Measurements from ENCODE around the gene PAN2. TPM values are rescaled to one million over a fixed set of nuclear protein-coding genes. Genes with fewer than 3 reads are reported as not detected.

PAN2 gene
- total RNA-seq, 2 donors from 2014 or later = 39.8 to 42.7 TPM

DNA sequence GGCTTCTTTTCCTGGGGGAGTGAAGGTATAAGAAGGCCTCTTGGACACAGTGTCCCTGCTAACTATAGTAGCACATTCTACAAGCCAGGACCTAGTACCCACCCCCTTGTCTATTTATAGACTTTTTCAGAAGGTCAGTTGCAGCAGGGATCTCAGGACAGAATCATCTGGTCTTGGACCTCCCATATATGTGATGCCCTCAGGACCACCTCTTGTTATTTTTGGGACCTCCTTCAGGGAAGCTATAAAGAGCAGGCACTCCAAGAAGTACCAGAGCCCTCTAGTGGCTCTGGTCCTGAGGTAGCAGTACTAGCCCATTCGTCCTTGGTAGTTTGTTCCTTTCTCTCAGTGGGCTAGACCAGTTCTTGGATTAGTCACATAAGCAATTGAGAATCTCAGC lies 62.8 kb downstream of the PAN2 start:
- no peak for ATAC-seq (ENCODE audit: insufficient number of reproducible peaks, low FRiP score, low read depth)

DNA sequence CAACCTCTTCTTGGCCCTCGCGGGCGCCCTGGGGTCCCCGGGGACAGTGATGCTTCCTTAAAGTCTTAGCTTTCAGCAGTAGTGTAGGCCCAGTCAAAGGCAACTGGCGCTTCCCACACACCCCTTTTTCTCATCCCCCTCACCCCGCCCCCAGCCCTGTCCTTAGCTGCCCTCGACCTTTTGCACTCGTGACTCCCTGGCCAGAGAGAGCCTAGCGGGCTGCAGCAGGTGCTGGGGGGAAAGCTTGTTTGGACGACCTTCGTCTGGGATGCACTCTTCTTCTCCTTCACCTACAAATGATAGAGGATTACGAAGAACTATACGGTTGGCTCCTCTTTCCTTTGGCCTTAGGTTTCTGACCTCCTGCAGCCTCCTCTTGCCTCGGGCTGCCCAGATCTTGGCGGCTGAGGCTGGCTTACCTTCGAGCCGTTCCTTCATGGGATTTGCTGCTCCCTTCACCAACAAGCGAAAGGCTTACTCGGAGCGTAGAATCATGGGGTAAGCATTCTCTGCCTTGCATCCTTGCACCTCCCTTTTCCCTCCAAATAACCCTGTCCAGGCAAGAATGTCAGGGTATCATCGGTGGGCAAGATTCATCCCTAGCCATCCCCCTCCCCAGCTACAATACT lies 66.2 kb downstream of the PAN2 start:
- Histone ChIP-seq H3K4me1 (ENCODE audit: control insufficient read depth in 1 of 2, low read depth in 2 of 2) (peaks cover 10 to 23% of the 10 kb centered on the region in 2 donors), H3K9me3 (no peaks in the 10 kb centered on the region), H3K27me3 (replicated peaks; ENCODE audit: insufficient read depth) (no peaks in the 10 kb centered on the region), H3K4me3 (peak overlapping the region; percentile 98), H3K36me3 (peaks cover 3% of the 10 kb centered on the region), H3K27ac (peak overlapping the region; percentile 95 to 98)
- ATAC-seq (ENCODE audit: insufficient number of reproducible peaks, low FRiP score, low read depth) (no peak), DNase-seq (ENCODE audit: low spot score) (no peak)
- TF ChIP-seq, protein P1, sequence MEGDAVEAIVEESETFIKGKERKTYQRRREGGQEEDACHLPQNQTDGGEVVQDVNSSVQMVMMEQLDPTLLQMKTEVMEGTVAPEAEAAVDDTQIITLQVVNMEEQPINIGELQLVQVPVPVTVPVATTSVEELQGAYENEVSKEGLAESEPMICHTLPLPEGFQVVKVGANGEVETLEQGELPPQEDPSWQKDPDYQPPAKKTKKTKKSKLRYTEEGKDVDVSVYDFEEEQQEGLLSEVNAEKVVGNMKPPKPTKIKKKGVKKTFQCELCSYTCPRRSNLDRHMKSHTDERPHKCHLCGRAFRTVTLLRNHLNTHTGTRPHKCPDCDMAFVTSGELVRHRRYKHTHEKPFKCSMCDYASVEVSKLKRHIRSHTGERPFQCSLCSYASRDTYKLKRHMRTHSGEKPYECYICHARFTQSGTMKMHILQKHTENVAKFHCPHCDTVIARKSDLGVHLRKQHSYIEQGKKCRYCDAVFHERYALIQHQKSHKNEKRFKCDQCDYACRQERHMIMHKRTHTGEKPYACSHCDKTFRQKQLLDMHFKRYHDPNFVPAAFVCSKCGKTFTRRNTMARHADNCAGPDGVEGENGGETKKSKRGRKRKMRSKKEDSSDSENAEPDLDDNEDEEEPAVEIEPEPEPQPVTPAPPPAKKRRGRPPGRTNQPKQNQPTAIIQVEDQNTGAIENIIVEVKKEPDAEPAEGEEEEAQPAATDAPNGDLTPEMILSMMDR (IDR thresholded peaks at IDR 0.05) = no peak

More for the DNA sequence above, 62.8 kb downstream of the PAN2 start:
- Histone ChIP-seq H3K4me1 (ENCODE audit: control insufficient read depth in 1 of 2, low read depth in 2 of 2) (peaks cover 10 to 23% of the 10 kb centered on the region in 2 donors), H3K27me3 (replicated peaks; ENCODE audit: insufficient read depth) (no peaks in the 10 kb centered on the region), H3K9me3 (no peaks in the 10 kb centered on the region), H3K27ac (peak overlapping the region; percentile 10 to 45), H3K36me3 (peaks cover 32% of the 10 kb centered on the region), H3K4me3 (no peak overlapping the region)
- no peak for DNase-seq (ENCODE audit: low spot score)
- TF ChIP-seq, protein P1 (IDR thresholded peaks at IDR 0.05) = peak; percentile 36

- Histone ChIP-seq H3K4me3 (peak within 1 kb of the TSS; percentile 98), H3K36me3 (no peaks in the 10 kb centered on the region), H3K4me1 (ENCODE audit: control insufficient read depth in 1 of 2, low read depth in 2 of 2) (peaks cover 10 to 23% of the 10 kb centered on the region in 2 donors), H3K27ac (peak within 1 kb of the TSS; percentile 95 to 98), H3K27me3 (replicated peaks; ENCODE audit: insufficient read depth) (no peaks in the 10 kb centered on the region), H3K9me3 (no peaks in the 10 kb centered on the region)
- TF ChIP-seq, protein P1 (IDR thresholded peaks at IDR 0.05) = peak; percentile 61
- ATAC-seq (ENCODE audit: insufficient number of reproducible peaks, low FRiP score, low read depth) = peak; percentile 84
- peak; percentile 69 for DNase-seq (ENCODE audit: low spot score)
Measured at GRCh38 chr12:56266693-56267442, 66.9 kb downstream of the PAN2 start, which contains the start of gene COQ10A. TSS of gene COQ10A (plus strand) at chr12:56266942. CDS start at chr12:56267119, 177 bp downstream.

Other genes with a start within 250 kb of the PAN2 start
- gene PA2G4, start 229.4 kb downstream of the PAN2 start, total RNA-seq = 100 to 1,000 TPM in 1 of 2 donors, 10 to 100 TPM in 1; 53.2 to 111 TPM
- 1,000 to 10,000 TPM in 1 of 2 donors, 100 to 1,000 TPM in 1; 923 to 1,490 TPM for gene RPL41, start 217.4 kb downstream of the PAN2 start, total RNA-seq
- gene ZC3H10, start 215.7 kb downstream of the PAN2 start, total RNA-seq = 1 to 10 TPM; 4.1 to 7.1 TPM
- 100 to 1,000 TPM; 113 to 128 TPM for gene ESYT1, start 205.7 kb downstream of the PAN2 start, total RNA-seq
- 10 to 100 TPM; 17.1 to 19.1 TPM for gene MYL6B, start 181.4 kb downstream of the PAN2 start, total RNA-seq
- 1,000 to 10,000 TPM; 1,762 to 3,064 TPM for gene MYL6, start 175.6 kb downstream of the PAN2 start, total RNA-seq
- 100 to 1,000 TPM in 1 of 2 donors, 10 to 100 TPM in 1; 68.6 to 109 TPM for gene SMARCC2, start 144.5 kb downstream of the PAN2 start, total RNA-seq
- gene RNF41, start 112.1 kb downstream of the PAN2 start, total RNA-seq = 10 to 100 TPM; 66.6 to 76.5 TPM
- 10 to 100 TPM in 1 of 2 donors, 1 to 10 TPM in 1; 8.7 to 17.2 TPM for gene NABP2, start 109.7 kb downstream of the PAN2 start, total RNA-seq
- not detected for gene SLC39A5, start 103.9 kb downstream of the PAN2 start, total RNA-seq
- gene ANKRD52, start 75.6 kb downstream of the PAN2 start, total RNA-seq = 10 to 100 TPM; 30.9 to 36.3 TPM
- 10 to 100 TPM; 14.6 to 26.3 TPM for gene COQ10A, start 67.1 kb downstream of the PAN2 start, total RNA-seq
- gene CS, start 33.7 kb downstream of the PAN2 start, total RNA-seq = 100 to 1,000 TPM; 120 to 143 TPM
- 10 to 100 TPM; 72.0 to 85.1 TPM for gene CNPY2, start 18.0 kb downstream of the PAN2 start, total RNA-seq
- not detected for gene IL23A, start 4.9 kb upstream of the PAN2 start, total RNA-seq
- 100 to 1,000 TPM; 161 to 192 TPM for gene STAT2, start 26.1 kb upstream of the PAN2 start, total RNA-seq
- not detected for gene APOF, start 28.9 kb upstream of the PAN2 start, total RNA-seq
- gene TIMELESS, start 115.4 kb upstream of the PAN2 start, total RNA-seq = 1 to 10 TPM; 3.0 to 4.4 TPM
- not detected for gene MIP, start 120.7 kb upstream of the PAN2 start, total RNA-seq
- gene SPRYD4, start 134.6 kb upstream of the PAN2 start, total RNA-seq = 1 to 10 TPM; 2.3 to 5.8 TPM
- gene GLS2, start 154.2 kb upstream of the PAN2 start, total RNA-seq = under 1 TPM in 1 of 2 donors, not detected in 1; 0.85 TPM
- gene RBMS2, start 187.8 kb upstream of the PAN2 start, total RNA-seq = 10 to 100 TPM; 33.4 to 40.2 TPM

All from thoracic aorta (tissue), 2 donors.